ENCODE results near the gene MGRN1.
A peak's percentile ranks its signal among the peaks of the same experiment; 100 is the strongest.

Gene MGRN1

GRCh38 chr16:4654964-4655590, 30.5 kb downstream of the MGRN1 start:
- no peak for DNase-seq

GRCh38 chr16:4655801-4656200, 31.2 kb downstream of the MGRN1 start:
- DNase-seq, result no peak

GRCh38 chr16:4656221-4656620, 31.6 kb downstream of the MGRN1 start:
- no peak for DNase-seq

GRCh38 chr16:4656695-4657686, 32.4 kb downstream of the MGRN1 start:
- DNase-seq, result no peak

GRCh38 chr16:4659363-4660353, 35.0 kb downstream of the MGRN1 start:
- DNase-seq, result no peak

- DNase-seq, result peak; percentile 50 to 68
These were observed 35.9 kb downstream of the MGRN1 start for GRCh38 chr16:4660454-4661007.

- DNase-seq, result no peak
These were observed 37.0 kb downstream of the MGRN1 start for GRCh38 chr16:4661661-4662060.

- DNase-seq, result no peak
These were observed 38.8 kb downstream of the MGRN1 start for GRCh38 chr16:4663465-4663776.

- DNase-seq, result peak; percentile 91 to 95
These were observed 39.3 kb downstream of the MGRN1 start for GRCh38 chr16:4663777-4664465.

GRCh38 chr16:4664538-4665418, 40.2 kb downstream of the MGRN1 start:
- DNase-seq, result peak; percentile 47 to 60

GRCh38 chr16:4666537-4667202, 42.0 kb downstream of the MGRN1 start:
- DNase-seq, result no peak

GRCh38 chr16:4667203-4667963, 42.8 kb downstream of the MGRN1 start:
- no peak for DNase-seq

GRCh38 chr16:4668313-4668960, 43.8 kb downstream of the MGRN1 start:
- DNase-seq, result no peak

GRCh38 chr16:4673387-4674046, 48.9 kb downstream of the MGRN1 start:
- DNase-seq, result no peak

- peak in 1 of 2 donors; percentile 63 for DNase-seq
These were observed 50.4 kb downstream of the MGRN1 start for GRCh38 chr16:4674926-4675530.

- peak; percentile 31 to 44 for DNase-seq
These were observed 51.5 kb downstream of the MGRN1 start for GRCh38 chr16:4675864-4676786.

GRCh38 chr16:4676831-4677230, 52.2 kb downstream of the MGRN1 start:
- no peak for DNase-seq

Data from inflammatory macrophage treated with lipopolysaccharide for 1 hour (primary cell).